HG03575 (cell line): ENCODE measurements around the gene KCND3.

Source experiments
- ATAC-seq: cut with Tn5 transposase; IDR thresholded peaks from one replicate; pipeline ENCODE4 v1.9.1; 2021; ENCODE audit not compliant: unreplicated experiment, insufficient number of reproducible peaks, low FRiP score; ENCODE audit errors: extremely low read depth

KCND3 gene

DNA sequence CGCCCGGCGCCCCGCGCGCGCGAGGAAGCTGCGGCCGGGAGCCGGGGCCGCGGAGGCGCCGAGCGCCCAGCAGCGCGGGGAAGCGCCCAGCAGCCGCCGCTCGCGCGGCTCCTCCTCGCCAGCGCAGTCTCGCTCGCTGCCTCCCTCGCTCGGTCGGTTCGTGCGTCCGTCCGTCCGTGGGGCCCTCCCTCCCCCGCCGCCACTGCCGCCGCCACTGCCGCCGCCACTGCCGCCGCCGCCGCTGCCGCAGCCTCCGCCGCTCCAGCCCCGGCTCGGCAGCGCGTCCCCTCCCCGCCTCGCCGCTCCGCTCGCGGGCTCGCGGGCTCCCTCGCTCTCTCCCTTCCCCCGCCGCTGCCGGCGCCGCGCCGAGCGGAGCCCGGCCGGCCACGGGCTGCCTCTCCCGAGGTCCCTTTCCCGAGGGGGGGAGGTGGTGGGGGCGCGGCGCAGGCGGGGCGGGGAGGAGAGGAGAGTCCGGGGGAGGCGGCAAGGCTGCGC, at the start of gene KCND3:
Gene KCND3, minus strand, starts transcription at position 138 of the 495 bp plus-strand sequence.
- no peak for ATAC-seq

- no peak for ATAC-seq
These were observed 44.8 kb upstream of the KCND3 start for GRCh38 chr1:112034277-112034676.

DNA sequence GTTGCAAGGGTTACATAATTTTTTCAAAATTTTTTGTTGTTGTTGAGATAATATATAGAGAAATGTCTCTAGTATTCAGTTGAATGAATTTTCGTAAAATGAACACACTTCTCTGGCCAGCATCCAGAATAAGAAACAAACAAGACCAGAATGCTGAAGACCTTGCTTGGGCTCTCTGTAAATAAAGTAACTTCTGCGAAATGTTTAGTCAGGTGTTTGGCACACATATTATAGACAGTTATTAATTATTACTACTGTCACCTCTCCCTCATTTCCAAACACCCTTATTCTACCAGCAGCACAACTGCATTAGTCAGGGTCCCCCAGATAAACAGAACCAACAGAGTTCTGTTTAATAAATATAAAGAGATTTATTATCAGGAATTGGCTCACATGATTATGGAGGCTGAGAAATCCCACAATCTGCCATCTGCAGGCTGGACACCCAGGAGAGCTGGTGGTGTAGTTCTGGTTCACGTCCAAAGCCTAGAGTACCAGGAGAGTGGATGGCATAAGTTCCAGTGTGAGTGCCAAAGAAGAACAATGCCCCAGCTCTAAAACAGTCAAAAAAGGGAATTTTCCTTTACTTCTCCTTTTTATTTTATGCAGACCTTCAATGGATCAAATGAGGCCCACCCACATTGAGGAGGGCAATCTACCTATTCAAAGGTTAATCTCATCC, 44.1 kb upstream of the KCND3 start:
- ATAC-seq: no peak

GRCh38 chr1:112030157-112030556, 40.7 kb upstream of the KCND3 start:
- no peak for ATAC-seq

DNA sequence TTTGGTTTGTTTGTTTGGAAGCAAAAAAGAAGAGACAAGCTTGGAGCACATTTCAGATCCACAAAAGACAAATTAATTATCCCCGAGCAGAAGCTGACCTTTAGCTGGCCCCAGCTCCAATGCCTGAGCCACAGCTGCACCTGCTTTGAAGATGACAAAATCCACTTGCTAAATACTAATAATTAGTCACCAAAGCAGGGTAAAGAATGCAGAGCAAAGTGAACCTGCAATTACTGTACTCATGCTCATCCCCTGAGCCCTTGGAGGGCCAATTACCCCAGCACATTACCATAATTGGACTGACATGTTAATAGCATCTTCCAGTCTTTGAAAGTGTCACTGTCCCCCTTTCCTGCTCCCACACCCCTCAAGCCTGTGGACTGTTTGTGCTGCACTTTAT, 38.2 kb upstream of the KCND3 start:
- ATAC-seq: no peak

DNA sequence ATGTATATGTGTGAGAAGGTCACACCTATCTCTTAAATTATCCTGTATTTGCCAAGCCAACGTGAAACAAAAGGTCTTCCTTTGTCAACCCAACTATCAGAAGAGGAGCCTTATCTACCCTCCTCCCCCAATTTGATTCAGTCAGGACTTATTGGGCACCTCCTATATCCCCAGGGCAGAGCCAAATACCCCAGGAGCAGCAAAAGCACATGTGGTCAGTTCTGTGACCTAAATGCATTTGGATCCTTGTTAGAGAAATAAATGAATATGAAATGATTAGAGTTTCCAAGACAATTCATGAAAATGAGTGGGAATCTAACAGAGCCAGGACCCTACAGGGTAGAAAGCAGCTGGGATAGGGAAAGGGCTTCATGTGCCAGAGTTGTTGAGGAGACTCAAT, 37.0 kb upstream of the KCND3 start:
- ATAC-seq: no peak

GRCh38 chr1:112026016-112026415, 36.5 kb upstream of the KCND3 start:
- ATAC-seq: no peak

DNA sequence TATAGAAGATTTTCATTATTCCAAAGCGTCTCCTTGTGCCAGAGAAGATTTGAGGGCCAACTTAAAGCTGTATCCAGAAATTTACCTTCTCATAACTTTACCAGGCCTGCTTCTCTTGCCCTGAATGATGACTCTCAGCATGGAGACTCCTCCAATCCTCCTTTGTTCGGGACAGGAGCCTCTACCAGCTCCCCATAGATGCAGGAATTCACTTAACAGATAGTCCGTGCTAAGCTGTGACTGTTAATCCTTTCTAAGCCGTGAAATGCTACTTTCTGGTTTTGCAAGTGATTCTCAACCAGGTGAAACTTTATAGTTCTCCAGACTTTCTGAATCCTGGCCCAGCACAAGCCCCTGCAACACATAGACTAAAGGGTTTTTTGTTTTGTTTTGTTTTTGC, 31.8 kb upstream of the KCND3 start:
- no peak for ATAC-seq

DNA sequence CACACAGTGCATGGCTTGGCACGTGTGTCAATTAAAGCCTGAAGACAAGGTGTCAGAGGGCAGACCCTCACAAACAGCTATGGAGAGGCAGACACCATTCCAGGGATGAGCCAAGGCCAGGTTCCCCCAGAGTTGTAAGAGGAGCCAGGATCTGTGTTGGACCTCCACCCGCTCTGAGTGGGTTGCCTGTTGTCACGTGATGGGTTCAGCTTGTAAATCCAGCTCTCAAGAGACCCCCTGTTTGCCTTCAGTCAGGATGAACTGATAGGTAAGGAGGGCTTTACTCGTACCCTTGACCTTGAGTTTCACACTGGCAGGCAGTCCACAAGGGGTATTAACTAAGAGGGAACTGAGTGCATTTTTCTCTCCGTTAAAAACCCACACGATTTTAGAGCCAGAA, 27.7 kb upstream of the KCND3 start:
- no peak for ATAC-seq

GRCh38 chr1:112012823-112013222, 23.4 kb upstream of the KCND3 start:
- no peak for ATAC-seq

GRCh38 chr1:112011202-112011601, 21.7 kb upstream of the KCND3 start:
- ATAC-seq: no peak

- ATAC-seq: no peak
These were observed 17.7 kb upstream of the KCND3 start for GRCh38 chr1:112007169-112007568.

GRCh38 chr1:112006416-112007025, 17.1 kb upstream of the KCND3 start:
- ATAC-seq: no peak

- no peak for ATAC-seq
These were observed 14.6 kb upstream of the KCND3 start for GRCh38 chr1:112004076-112004475.

GRCh38 chr1:112002514-112002913, 13.0 kb upstream of the KCND3 start:
- no peak for ATAC-seq

GRCh38 chr1:112001436-112001835, 12.0 kb upstream of the KCND3 start:
- ATAC-seq: no peak

GRCh38 chr1:112000048-112000447, 10.6 kb upstream of the KCND3 start:
- no peak for ATAC-seq

DNA sequence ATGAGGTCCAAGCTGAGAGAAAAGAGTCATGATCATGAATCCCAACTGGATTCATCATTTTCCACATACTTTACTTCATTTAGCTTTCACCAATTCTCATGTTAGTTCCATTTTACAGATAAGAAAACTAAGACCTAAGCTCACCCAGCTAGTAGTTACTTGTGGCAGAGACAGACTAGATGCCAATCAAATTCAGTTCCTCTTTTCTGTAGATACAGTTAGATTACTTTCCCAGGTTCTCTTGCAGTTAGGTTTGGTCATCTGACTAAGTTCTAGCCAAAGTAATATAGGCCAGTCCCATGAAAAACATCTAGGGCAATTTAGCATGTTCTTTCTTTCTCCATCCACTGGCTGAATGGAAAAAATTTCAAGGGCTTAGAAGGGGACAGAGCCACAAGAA, 8.9 kb upstream of the KCND3 start:
- no peak for ATAC-seq

GRCh38 chr1:111992476-111992875, 3.0 kb upstream of the KCND3 start:
- ATAC-seq: no peak

DNA sequence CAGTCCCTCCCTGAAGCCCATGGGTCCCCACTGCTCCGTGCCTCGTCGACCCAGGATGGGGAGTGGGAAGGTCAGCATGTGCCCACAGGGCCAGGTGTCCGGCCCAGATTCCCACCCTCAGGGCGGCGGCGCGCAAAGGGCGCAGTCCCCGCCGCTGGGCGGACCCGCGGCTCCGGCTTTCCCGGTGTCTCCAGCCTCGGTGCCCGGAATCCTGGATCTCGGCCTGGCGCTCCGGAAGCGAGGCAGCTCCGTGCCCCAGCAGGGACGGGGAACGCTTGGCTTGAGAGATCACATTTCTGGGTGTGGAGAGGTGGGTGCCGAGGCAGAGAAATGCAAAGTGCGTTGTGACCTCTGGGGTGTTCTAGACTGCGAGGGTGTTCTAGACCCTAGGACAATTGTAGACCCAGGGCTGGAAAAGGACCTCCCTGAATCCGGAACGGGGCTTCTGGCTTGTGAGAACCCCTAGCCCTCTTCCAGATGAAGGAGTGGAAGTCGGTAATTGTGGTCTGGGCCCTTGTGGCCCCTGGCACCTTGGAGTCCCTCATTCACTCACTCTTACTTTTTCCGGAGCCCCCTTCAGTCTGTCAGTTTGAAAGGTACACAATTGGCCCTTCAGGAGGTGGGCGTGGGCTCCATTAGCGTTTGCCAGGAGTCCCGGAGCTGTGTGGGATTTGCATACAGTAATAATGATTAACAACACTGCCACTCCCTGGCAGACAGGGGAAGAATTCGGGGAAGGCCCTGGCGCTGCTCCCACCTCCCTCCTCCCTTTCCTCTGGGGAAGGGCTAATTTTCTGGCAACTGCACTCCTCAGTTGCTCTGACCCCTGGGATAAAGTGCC, 1.6 kb upstream of the KCND3 start:
- no peak for ATAC-seq
